HepG2 (cell line): Measurements from ENCODE around the gene SUPV3L1. TPM values are rescaled to one million over a fixed set of nuclear protein-coding genes. Genes with fewer than 3 reads are reported as not detected.

Experiments
- ARID3A ChIP-seq: IDR thresholded peaks from 2 replicates; pipeline ENCODE4 v1.6.1; 2012; ENCODE audit warnings: low read depth, low read length, improper control_type of control experiment
- ARID5B ChIP-seq: IDR thresholded peaks from 2 replicates; pipeline ENCODE4 v1.4.0; 2020; ENCODE audit warnings: mild to moderate bottlenecking, missing genetic modification reagents
- CEBPG ChIP-seq: IDR thresholded peaks from 2 replicates; pipeline ENCODE4 v1.6.1; 2016
- CENPT ChIP-seq: sonication (generic); formaldehyde crosslinking; IDR thresholded peaks from 2 replicates; pipeline ENCODE4 v1.8.0; 2022; ENCODE audit warnings: low read depth, mild to moderate bottlenecking, moderate library complexity, missing genetic modification reagents
- CREM ChIP-seq, 2 experiments: sonication (generic) in 1 of 2; formaldehyde crosslinking in 1 of 2; IDR thresholded peaks; 2 replicates each; pipeline versions ENCODE4 v1.4.0 to v1.6.1; 2016 to 2020; ENCODE audit warnings: antibody characterized with exemption in 1 of 2, mild to moderate bottlenecking in 1 of 2, missing genetic modification reagents in 1 of 2
- CTCF ChIP-seq: sonication (generic); formaldehyde crosslinking; IDR thresholded peaks from 2 replicates; pipeline ENCODE4 v1.5.0; 2020; ENCODE audit warnings: mild to moderate bottlenecking, missing genetic modification reagents, moderate library complexity
- HMGXB4 ChIP-seq, 2 experiments: sonication (generic) in 1 of 2; formaldehyde crosslinking in 1 of 2; IDR thresholded peaks; 2 replicates each; pipeline versions ENCODE4 v1.4.0 to v1.6.1; 2018 to 2020; ENCODE audit warnings: missing genetic modification reagents in 2 of 2, borderline replicate concordance in 1 of 2, low read depth in 1 of 2, mild to moderate bottlenecking in 1 of 2, missing biosample characterization in 1 of 2
- MAX ChIP-seq: IDR thresholded peaks from 2 replicates; pipeline ENCODE4 v1.6.1; 2012; ENCODE audit warnings: inconsistent platforms
- MXD4 ChIP-seq: IDR thresholded peaks from 2 replicates; pipeline ENCODE4 v1.6.1; 2016; ENCODE audit warnings: mild to moderate bottlenecking, missing biosample characterization, missing genetic modification reagents
- NFE2L2 ChIP-seq: fragments of 150-350 bp; IDR thresholded peaks from 2 replicates; pipeline ENCODE4 v1.6.1; 2014; ENCODE audit warnings: low read length
- NR2F2 ChIP-seq: IDR thresholded peaks from 2 replicates; pipeline ENCODE4 v1.6.1; 2012; ENCODE audit warnings: low read depth, inconsistent platforms, borderline replicate concordance
- SAP130 ChIP-seq: IDR thresholded peaks from 2 replicates; pipeline ENCODE4 v1.6.1; 2016; ENCODE audit warnings: low read depth
- SYNCRIP ChIP-seq: fragments of 200-400 bp; formaldehyde crosslinking; IDR thresholded peaks from 2 replicates; pipeline ENCODE4 v1.6.1; 2018; ENCODE audit warnings: mild to moderate bottlenecking, low read depth, low read length; ENCODE audit not compliant: insufficient read depth
- TAF1 ChIP-seq: sonication (generic); formaldehyde crosslinking; IDR thresholded peaks from 2 replicates; pipeline ENCODE4 v1.4.0; 2020; ENCODE audit warnings: missing genetic modification reagents
- ZBTB38 ChIP-seq: sonication (generic); formaldehyde crosslinking; IDR thresholded peaks from 2 replicates; pipeline ENCODE4 v1.5.1; 2020; ENCODE audit warnings: mild to moderate bottlenecking, missing genetic modification reagents
- ZNF34 ChIP-seq: sonication (generic); formaldehyde crosslinking; IDR thresholded peaks from 2 replicates; pipeline ENCODE4 v1.4.0; 2020; ENCODE audit warnings: mild to moderate bottlenecking, missing genetic modification reagents, borderline replicate concordance
- ZNF441 ChIP-seq: sonication (generic); formaldehyde crosslinking; IDR thresholded peaks from 2 replicates; pipeline ENCODE4 v1.7.0; 2021; ENCODE audit warnings: missing genetic modification reagents, borderline replicate concordance
- ZNF446 ChIP-seq: sonication (generic); formaldehyde crosslinking; IDR thresholded peaks from 2 replicates; pipeline ENCODE4 v1.5.0; 2020; ENCODE audit warnings: mild to moderate bottlenecking, missing genetic modification reagents
- ZNF547 ChIP-seq: sonication (generic); formaldehyde crosslinking; IDR thresholded peaks from 2 replicates; pipeline ENCODE4 v1.5.1; 2020; ENCODE audit warnings: mild to moderate bottlenecking, missing genetic modification reagents
- polyA plus RNA-seq, 8 experiments: library from polyadenylated mRNA; depleted of rRNA in 3 of 8; stranded (reverse) in 7 of 8; unstranded in 1 of 8; fragments of >200 nt; fragmentation: Illumina TruSeq in 4 of 8; extraction: Trizol in 4 of 8; gene quantifications; 2 replicates each; pipeline versions ENCODE4 v1.2.1 to v1.2.3, GENCODE V29; 2011 to 2016; ENCODE audit warnings: low read depth in 4 of 8, missing spikeins in 1 of 8, mixed read lengths in 1 of 8; ENCODE audit not compliant: insufficient read depth in 1 of 8
- total RNA-seq, 5 experiments: library from RNA; depleted of rRNA; stranded (reverse); fragments of >200 nt; fragmentation: Illumina TruSeq; extraction: Trizol; gene quantifications; 2 replicates each; pipeline ENCODE4 v1.2.3, GENCODE V29; 2016; ENCODE audit warnings: low read depth in 1 of 5

The SUPV3L1 gene
- total and polyA plus RNA-seq, 2 of the 13 experiments (the other 11 are each of a cell fraction or from before 2014, with no cell fraction given): 28.8 to 45.7 TPM

- 0 out of 2 replicates have a peak, but pooled peaks have one; percentile 13 for TF ChIP-seq ZNF547 (CRISPR knock-in tag)
- TF ChIP-seq CEBPG: peak; percentile 27
- TF ChIP-seq CTCF (CRISPR knock-in tag): peak; percentile 65
- TF ChIP-seq ARID5B (CRISPR knock-in tag): peak; percentile 21; the same call in 1 of the 2 replicates
- TF ChIP-seq ZBTB38 (CRISPR knock-in tag): peak; percentile 26; the same call in 1 of the 2 replicates
- no peak for TF ChIP-seq CENPT
- 0 out of 2 replicates have a peak, but pooled peaks have one; percentile 33 for TF ChIP-seq ZNF446 (CRISPR knock-in tag)
- peak; percentile 21; the same call in 1 of the 2 replicates for TF ChIP-seq ZNF441 (CRISPR knock-in tag)
- peak; percentile 0; the same call in 1 of the 2 replicates for TF ChIP-seq CREM (IDR thresholded peaks at IDR 0.05)
- no peak for TF ChIP-seq CREM (CRISPR knock-in tag; IDR thresholded peaks at IDR 0.05)
- peak in 1 of 2 experiments; percentile 68; a peak in 1 of 4 replicates for TF ChIP-seq HMGXB4 (CRISPR knock-in tag; IDR thresholded peaks at IDR 0.05; ENCODE audit: borderline replicate concordance in 1 of 2, low read depth in 1 of 2)
- no peak for TF ChIP-seq ZNF34 (CRISPR knock-in tag)
- TF ChIP-seq MAX: peak; percentile 95
- 0 out of 2 replicates have a peak, but pooled peaks have one; percentile 17 for TF ChIP-seq NR2F2
- peak; percentile 28; the same call in 1 of the 2 replicates for TF ChIP-seq TAF1
- TF ChIP-seq SYNCRIP: no peak
- TF ChIP-seq NFE2L2: 0 out of 2 replicates have a peak, but pooled peaks have one; percentile 13
- TF ChIP-seq ARID3A: peak; percentile 22; the same call in 1 of the 2 replicates
- peak; percentile 66 for TF ChIP-seq MXD4 (CRISPR knock-in tag)
- peak; percentile 92 for TF ChIP-seq SAP130 (CRISPR knock-in tag)
Observed at GRCh38 chr10:69222157-69223027, 42.4 kb downstream of the SUPV3L1 start (continued).
